Measurements from ENCODE around the gene NOL3.
A peak's percentile ranks its signal among the peaks of the same experiment; 100 is the strongest.

The NOL3 gene

GRCh38 chr16:67185651-67186134 is 15.4 kb downstream of the NOL3 start:
- Histone ChIP-seq H3K36me3 (ENCODE audit: insufficient read depth) (no peaks in the 10 kb centered on the region), H3K79me2 (ENCODE audit: insufficient read depth, low read depth) (no peaks in the 10 kb centered on the region), H2AFZ (ENCODE audit: low read depth) (no peak overlapping the region), H3K4me3 (IDR thresholded peaks at IDR 0.05; ENCODE audit: insufficient read depth, low read depth, low read length) (no peak overlapping the region), H3K4me1 (ENCODE audit: low read depth, poor library complexity, severe bottlenecking) (peaks cover 9% of the 10 kb centered on the region), H3K27ac (no peak overlapping the region), H3K27me3 (ENCODE audit: insufficient read depth, low read depth) (peaks cover 17% of the 10 kb centered on the region; the same call in 1 of the 2 replicates), H3K4me2 (no peak overlapping the region; the same call in 1 of the 2 replicates), H3K9ac (no peak overlapping the region), H4K20me1 (ENCODE audit: insufficient read depth) (no peaks in the 10 kb centered on the region)
- TF ChIP-seq CTCF (conservative IDR thresholded peaks at IDR 0.05; ENCODE audit: low read depth, low read length) = peak; percentile 59

DNA sequence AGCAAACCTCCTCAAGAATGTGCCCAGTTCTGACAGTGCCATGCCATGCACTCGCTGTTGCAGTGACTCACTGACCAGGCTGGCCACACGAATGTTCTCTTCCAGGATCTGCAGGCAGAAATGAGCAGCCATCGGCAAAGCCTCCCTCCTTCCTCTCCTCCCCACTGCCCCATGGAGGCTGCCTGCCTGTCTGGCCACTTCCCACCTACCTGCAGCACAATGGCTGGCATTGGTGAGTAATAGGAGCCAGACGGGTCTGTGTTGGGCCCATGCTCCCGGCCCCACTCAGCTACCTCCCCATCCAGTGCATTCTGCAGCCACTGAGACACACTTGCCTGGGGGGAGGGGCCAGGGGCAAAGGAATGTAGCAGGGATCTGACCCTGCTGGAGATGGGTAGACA is 16.2 kb downstream of the NOL3 start:
- Histone ChIP-seq H2AFZ (ENCODE audit: low read depth) (no peak overlapping the region), H4K20me1 (ENCODE audit: insufficient read depth) (no peaks in the 10 kb centered on the region), H3K4me3 (IDR thresholded peaks at IDR 0.05; ENCODE audit: insufficient read depth, low read depth, low read length) (no peak overlapping the region), H3K27ac (no peak overlapping the region), H3K79me2 (ENCODE audit: insufficient read depth, low read depth) (no peaks in the 10 kb centered on the region), H3K9ac (no peak overlapping the region), H3K27me3 (ENCODE audit: insufficient read depth, low read depth) (peaks cover 17% of the 10 kb centered on the region; the same call in 1 of the 2 replicates), H3K4me2 (no peak overlapping the region), H3K4me1 (ENCODE audit: low read depth, poor library complexity, severe bottlenecking) (peaks cover 12% of the 10 kb centered on the region), H3K36me3 (ENCODE audit: insufficient read depth) (no peaks in the 10 kb centered on the region)
- no peak for TF ChIP-seq CTCF (conservative IDR thresholded peaks at IDR 0.05; ENCODE audit: low read depth, low read length)

GRCh38 chr16:67187175-67187890 is 17.0 kb downstream of the NOL3 start:
- Histone ChIP-seq H3K4me1 (ENCODE audit: low read depth, poor library complexity, severe bottlenecking) (peaks cover 13% of the 10 kb centered on the region), H3K27ac (no peak overlapping the region), H3K27me3 (ENCODE audit: insufficient read depth, low read depth) (peaks cover 17% of the 10 kb centered on the region; the same call in 1 of the 2 replicates), H3K36me3 (ENCODE audit: insufficient read depth) (no peaks in the 10 kb centered on the region), H3K4me3 (IDR thresholded peaks at IDR 0.05; ENCODE audit: insufficient read depth, low read depth, low read length) (no peak overlapping the region), H4K20me1 (ENCODE audit: insufficient read depth) (no peaks in the 10 kb centered on the region), H3K79me2 (ENCODE audit: insufficient read depth, low read depth) (peaks cover 4% of the 10 kb centered on the region), H2AFZ (ENCODE audit: low read depth) (no peak overlapping the region), H3K9ac (no peak overlapping the region), H3K4me2 (no peak overlapping the region)
- TF ChIP-seq CTCF (conservative IDR thresholded peaks at IDR 0.05; ENCODE audit: low read depth, low read length) = no peak

- H4K20me1 ChIP-seq (ENCODE audit: insufficient read depth) = no peaks in the 10 kb centered on the region
- H3K4me2 ChIP-seq = no peak overlapping the region
- H3K27ac ChIP-seq = no peak overlapping the region
- peaks cover 17% of the 10 kb centered on the region; the same call in 1 of the 2 replicates for H3K27me3 ChIP-seq (ENCODE audit: insufficient read depth, low read depth)
- H3K4me3 ChIP-seq (IDR thresholded peaks at IDR 0.05; ENCODE audit: insufficient read depth, low read depth, low read length) = no peak overlapping the region
- no peak overlapping the region for H3K9ac ChIP-seq
- no peak overlapping the region for H2AFZ ChIP-seq (ENCODE audit: low read depth)
- no peaks in the 10 kb centered on the region for H3K36me3 ChIP-seq (ENCODE audit: insufficient read depth)
- H3K79me2 ChIP-seq (ENCODE audit: insufficient read depth, low read depth) = peaks cover 14% of the 10 kb centered on the region
- peaks cover 11% of the 10 kb centered on the region for H3K4me1 ChIP-seq (ENCODE audit: low read depth, poor library complexity, severe bottlenecking)
- no peak for TF ChIP-seq CTCF (conservative IDR thresholded peaks at IDR 0.05; ENCODE audit: low read depth, low read length)
These were observed 18.0 kb downstream of the NOL3 start for GRCh38 chr16:67188323-67188722.
